Stimulated activated CD8-positive, alpha-beta memory T cell treated with anti-CD3 and anti-CD28 coated beads, Interleukin-7, amount 100 ng/mL, for 48 hours (primary cell): ENCODE results near the gene OR4F15.

Experiments
- DNase-seq, 2 donors: peaks; one replicate each; pipeline ENCODE4 v3.0.0-alpha.2; 2020; ENCODE audit warnings: low read depth in 1 of 2; ENCODE audit errors: extremely low read depth in 1 of 2

OR4F15 gene

GRCh38 chr15:101803676-101804075 is 8.3 kb upstream of the OR4F15 start:
- no peak for DNase-seq

DNA sequence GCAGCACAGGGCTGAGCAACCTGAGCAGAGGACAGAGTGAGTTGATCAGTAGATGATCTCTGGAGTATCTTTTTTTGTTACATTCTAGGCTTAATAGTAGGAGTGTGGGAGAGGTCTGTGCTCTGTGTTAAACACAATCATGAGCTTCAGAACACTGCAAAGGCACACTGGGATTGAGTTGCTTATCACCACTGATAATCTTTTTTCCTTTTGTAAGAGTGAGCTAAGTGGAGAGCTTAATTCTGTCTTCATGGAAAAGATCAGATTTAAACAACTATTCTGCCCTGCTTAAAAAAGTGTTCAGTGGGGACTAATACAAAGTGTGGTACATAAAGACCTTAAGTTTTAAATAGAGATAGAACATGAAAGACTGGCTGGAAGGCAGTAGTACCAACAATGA is 7.6 kb upstream of the OR4F15 start:
- DNase-seq, result no peak

DNA sequence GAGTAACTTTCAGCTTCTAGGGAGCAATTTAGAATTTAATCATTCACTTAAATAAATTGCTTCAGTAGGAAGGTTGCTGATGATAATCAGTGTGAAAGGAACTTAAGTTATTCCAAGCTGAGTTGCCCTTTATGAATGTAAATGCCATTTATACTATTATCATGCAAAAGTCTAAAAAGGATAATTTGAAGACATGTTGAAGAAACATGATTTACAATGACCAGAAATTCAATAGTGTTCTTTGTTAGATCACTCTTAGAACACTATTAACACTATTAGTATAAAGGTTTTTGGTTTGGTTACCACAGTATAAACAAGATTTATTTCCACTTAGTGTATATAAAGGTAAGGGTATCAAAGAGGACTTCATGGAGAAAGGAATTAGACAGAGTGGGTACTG is 7.1 kb upstream of the OR4F15 start:
- DNase-seq, result no peak

- DNase-seq, result no peak
Observed at GRCh38 chr15:101805605-101806345, 6.2 kb upstream of the OR4F15 start.

DNA sequence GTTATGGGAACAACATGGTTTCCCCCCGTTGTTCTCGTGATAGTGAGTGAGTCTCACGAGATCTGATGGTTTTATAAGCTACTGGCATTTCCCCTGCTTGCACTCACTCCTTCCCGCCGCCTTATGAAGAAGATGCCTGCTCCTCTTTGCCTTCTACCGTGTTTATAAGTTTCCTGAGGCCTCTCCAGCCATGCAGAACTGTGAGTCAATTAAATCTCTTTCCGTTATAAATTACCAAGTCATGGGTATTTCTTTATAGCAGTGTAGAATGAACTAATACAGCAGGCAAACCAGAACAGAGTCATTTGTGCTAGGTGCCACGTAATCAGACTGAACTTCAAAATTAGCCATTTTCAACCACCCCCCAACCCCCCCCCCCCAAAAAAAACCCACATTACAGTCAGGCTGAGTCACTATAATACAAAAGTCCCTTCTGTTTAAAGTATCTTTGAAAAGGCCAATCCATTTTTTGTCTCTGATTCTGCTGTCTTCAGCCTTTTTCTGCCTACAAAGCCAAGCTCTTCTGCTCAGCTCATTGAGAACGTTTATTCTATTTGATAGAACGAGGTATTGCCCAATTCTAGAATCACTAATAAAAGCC is 4.6 kb upstream of the OR4F15 start:
- no peak for DNase-seq

- no peak for DNase-seq
Observed at GRCh38 chr15:101808201-101808600, 3.8 kb upstream of the OR4F15 start.

- DNase-seq, result no peak
Observed at GRCh38 chr15:101810456-101810855, 1.5 kb upstream of the OR4F15 start.

DNA sequence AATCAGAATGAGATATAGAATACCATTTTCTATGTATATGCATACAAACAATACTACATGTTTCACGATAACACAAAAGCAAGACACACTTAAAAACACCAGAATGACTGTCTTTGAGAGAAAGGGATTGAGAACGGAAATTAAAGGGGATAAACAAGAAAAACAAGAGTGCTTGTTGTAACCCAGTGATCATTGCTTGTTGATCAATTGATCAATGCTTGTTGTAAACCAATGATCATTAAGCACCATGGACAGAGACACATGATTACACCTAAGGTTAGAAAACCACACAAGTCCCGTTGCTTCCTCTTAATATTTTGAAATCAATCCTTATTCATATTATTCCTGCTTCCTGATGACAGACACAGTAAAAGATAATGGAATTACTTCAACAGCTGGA is 1.1 kb upstream of the OR4F15 start:
- DNase-seq, result no peak

DNA sequence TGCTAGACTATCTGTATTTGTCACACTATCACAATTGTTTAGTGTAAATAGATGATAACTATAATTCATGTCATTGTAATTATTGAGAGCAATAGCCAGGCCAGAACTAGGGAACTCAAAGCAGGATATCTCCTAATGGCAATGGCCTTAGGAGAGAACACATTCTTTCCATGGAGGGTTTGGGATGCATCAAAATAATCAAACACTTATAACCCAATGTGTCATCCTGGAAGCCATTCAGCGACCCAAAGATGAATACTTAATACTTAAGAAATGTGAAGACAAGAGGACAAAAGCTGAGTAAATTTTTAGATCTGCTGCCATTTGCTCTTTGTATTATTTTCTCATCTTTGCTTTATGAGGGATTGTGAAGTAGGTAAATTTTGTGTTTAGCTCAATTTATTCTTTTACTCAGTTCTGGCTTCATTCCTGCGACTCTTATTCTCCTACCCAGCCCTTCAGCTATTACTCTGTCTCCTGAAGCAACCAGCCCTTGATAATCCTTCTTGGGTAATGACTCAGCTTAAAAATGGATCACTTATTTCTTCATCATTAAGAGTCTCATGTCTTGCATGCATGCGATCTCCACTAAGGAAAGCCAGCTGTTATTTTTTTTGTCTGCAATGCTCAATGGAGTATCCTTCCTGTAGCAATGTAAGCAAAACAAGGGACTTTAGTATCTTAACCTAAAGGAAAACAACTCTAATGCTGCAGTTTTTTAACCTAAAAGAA is 2.0 kb downstream of the OR4F15 start:
- DNase-seq, result no peak

DNA sequence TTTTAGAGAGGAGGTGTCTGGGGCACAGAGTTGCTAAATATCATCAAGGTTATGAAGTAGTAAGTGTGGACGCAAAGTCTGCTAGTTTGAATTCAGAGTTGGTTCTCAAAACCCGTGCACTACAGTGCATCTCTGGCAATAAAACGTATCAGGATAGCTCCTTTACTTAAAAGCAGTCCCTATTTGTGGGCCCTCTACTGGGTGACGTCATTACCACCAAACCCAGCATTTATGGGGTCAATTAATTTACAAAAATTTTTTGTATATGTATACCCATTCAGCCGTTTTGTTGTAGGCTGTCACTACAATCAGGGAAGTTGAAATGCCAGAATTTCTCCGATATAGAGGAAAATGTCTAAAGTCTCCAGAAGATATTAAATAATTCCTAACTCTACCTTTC is 8.8 kb downstream of the OR4F15 start:
- no peak for DNase-seq

- no peak for DNase-seq
Observed at GRCh38 chr15:101827257-101827656, 15.3 kb downstream of the OR4F15 start.

DNA sequence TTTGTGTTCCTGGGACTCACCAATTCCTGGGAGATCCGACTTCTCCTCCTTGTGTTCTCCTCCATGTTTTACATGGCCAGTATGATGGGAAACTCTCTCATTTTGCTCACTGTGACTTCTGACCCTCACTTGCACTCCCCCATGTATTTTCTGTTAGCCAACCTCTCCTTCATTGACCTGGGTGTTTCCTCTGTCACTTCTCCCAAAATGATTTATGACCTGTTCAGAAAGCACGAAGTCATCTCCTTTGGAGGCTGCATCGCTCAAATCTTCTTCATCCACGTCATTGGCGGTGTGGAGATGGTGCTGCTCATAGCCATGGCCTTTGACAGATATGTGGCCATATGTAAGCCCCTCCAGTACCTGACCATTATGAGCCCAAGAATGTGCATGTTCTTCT is 16.8 kb downstream of the OR4F15 start:
- DNase-seq, result no peak

- DNase-seq, result no peak
Observed at GRCh38 chr15:101841656-101842055, 29.7 kb downstream of the OR4F15 start.

GRCh38 chr15:101844916-101845315 is 32.9 kb downstream of the OR4F15 start:
- no peak for DNase-seq

GRCh38 chr15:101852356-101852755 is 40.4 kb downstream of the OR4F15 start:
- no peak for DNase-seq
